Lower leg skin (tissue), 3 donors: ENCODE measurements around the gene TGM5.

Experiments
- POLR2A ChIP-seq, 2 donors: fragments of 450-650 bp; IDR thresholded peaks; one replicate each; pipeline ENCODE4 v1.6.1; 2016 to 2017; ENCODE audit warnings: antibody characterized with exemption in 2 of 2, mild to moderate bottlenecking in 1 of 2, moderate library complexity in 1 of 2
- TF ChIP-seq, protein P1 (sequence below), 3 donors: fragments of 450-650 bp; IDR thresholded peaks; one replicate each; pipeline ENCODE4 v1.5.1; 2016; ENCODE audit warnings: antibody characterized with exemption in 3 of 3, mild to moderate bottlenecking in 3 of 3, moderate library complexity in 2 of 3

DNA sequence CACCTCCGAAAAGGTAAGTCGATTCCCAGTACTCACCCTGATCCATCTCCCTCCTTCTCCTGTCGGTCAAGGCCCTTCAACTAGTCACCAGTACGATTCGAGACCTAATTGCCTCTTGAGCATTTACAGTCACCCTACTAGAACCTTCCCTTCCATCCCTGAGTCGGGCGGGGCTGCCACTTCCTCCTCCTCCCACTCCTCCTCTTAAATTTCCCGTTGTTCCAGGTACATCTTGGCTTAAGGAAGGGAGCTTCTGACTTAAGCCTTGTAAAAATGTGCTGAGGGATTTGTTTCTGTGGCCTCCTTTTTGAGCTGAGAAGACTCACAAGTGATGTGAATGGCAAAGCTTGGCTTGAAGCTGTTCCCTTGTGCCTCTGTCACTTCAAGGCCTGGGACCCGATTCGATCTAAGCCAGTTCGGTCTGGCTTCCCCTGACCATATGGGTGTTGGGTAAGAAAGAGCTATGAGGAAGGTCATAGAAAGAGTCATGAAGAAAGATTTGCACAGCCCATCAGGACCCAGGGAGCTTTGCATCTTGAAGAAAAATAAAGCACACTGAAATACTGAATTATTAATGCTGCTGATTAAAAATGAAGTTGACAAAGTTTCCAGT lies 35.6 kb upstream of the TGM5 start, which contains the start of gene TGM7:
- TF ChIP-seq, protein P1, sequence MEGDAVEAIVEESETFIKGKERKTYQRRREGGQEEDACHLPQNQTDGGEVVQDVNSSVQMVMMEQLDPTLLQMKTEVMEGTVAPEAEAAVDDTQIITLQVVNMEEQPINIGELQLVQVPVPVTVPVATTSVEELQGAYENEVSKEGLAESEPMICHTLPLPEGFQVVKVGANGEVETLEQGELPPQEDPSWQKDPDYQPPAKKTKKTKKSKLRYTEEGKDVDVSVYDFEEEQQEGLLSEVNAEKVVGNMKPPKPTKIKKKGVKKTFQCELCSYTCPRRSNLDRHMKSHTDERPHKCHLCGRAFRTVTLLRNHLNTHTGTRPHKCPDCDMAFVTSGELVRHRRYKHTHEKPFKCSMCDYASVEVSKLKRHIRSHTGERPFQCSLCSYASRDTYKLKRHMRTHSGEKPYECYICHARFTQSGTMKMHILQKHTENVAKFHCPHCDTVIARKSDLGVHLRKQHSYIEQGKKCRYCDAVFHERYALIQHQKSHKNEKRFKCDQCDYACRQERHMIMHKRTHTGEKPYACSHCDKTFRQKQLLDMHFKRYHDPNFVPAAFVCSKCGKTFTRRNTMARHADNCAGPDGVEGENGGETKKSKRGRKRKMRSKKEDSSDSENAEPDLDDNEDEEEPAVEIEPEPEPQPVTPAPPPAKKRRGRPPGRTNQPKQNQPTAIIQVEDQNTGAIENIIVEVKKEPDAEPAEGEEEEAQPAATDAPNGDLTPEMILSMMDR (IDR thresholded peaks at IDR 0.05), result no peak
- TF ChIP-seq POLR2A (IDR thresholded peaks at IDR 0.05), result no peak
